ENCODE results near the gene CLTA. TPM values are rescaled to one million over a fixed set of nuclear protein-coding genes. Genes with fewer than 3 reads are reported as not detected.
"Not testable (repeated sequence)": the region's sequence is repeated elsewhere in the genome, so short reads cannot be mapped to it uniquely, and the experiment has no call there.

Gene CLTA
- total RNA-seq, 1 donor from 2014 or later: 190 TPM

GRCh38 chr9:36237230-36237629 lies 46.5 kb downstream of the CLTA start:
- no peak for DNase-seq (ENCODE audit: low spot score)

- not testable (repeated sequence) for DNase-seq (ENCODE audit: low spot score)
Measured at GRCh38 chr9:36239205-36239604, 48.5 kb downstream of the CLTA start.

- DNase-seq (ENCODE audit: low spot score): not testable (repeated sequence)
Measured at GRCh38 chr9:36239675-36240074, 49.0 kb downstream of the CLTA start.

GRCh38 chr9:36245906-36246305 lies 55.2 kb downstream of the CLTA start:
- DNase-seq (ENCODE audit: low spot score): no peak

GRCh38 chr9:36247356-36247755 lies 56.6 kb downstream of the CLTA start:
- DNase-seq (ENCODE audit: low spot score): no peak

GRCh38 chr9:36248061-36248460 lies 57.3 kb downstream of the CLTA start:
- DNase-seq (ENCODE audit: low spot score): not testable (repeated sequence)

- DNase-seq (ENCODE audit: low spot score): no peak
Measured at GRCh38 chr9:36249189-36249588, 58.5 kb downstream of the CLTA start.

- no peak for DNase-seq (ENCODE audit: low spot score)
Measured at GRCh38 chr9:36250079-36250478, 59.4 kb downstream of the CLTA start.

- DNase-seq (ENCODE audit: low spot score): no peak
Measured at GRCh38 chr9:36251428-36251827, 60.7 kb downstream of the CLTA start.

- DNase-seq (ENCODE audit: low spot score): peak; percentile 100
Measured at GRCh38 chr9:36258208-36258995, 67.7 kb downstream of the CLTA start, which contains the start of gene GNE. Gene GNE (minus strand): TSS chr9:36258448. CDS start chr9:36249355, 9,093 bp downstream.

GRCh38 chr9:36258996-36259533 lies 68.3 kb downstream of the CLTA start:
- peak; percentile 22 for DNase-seq (ENCODE audit: low spot score)

Other genes with a start within 250 kb of the CLTA start
- not detected for gene OR2S2, start 232.8 kb upstream of the CLTA start, total RNA-seq
- gene RECK, start 154.0 kb upstream of the CLTA start, total RNA-seq: 18.5 TPM
- gene GLIPR2, start 54.2 kb upstream of the CLTA start, total RNA-seq: 81.7 TPM
- gene CCIN, start 21.5 kb upstream of the CLTA start, total RNA-seq: 0.87 TPM
- gene GNE, start 67.5 kb downstream of the CLTA start, total RNA-seq: 32.8 TPM
- gene RNF38, start 209.3 kb downstream of the CLTA start, total RNA-seq: 31.3 TPM

All from mesenteric fat pad (tissue), 1 donor.